ENCODE measurements around the gene DPH5.

The DPH5 gene

DNA sequence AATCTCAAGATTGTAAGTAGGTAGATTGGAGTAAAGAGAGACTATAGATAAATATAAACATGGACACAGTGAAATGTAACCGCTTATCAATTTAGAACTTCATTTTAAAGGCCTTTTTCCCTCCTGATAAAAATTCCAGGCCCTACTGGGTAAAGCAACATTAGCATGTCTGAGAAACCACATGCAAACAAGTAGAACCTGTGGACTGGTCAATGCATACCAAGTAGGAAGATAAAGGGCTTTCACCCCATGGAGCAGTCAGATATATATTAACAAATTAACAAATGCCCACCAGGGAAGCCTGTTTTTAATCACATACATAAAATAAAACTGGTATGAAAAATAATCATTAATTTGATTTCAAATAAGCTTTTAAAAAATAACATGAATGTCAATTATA is 8.1 kb downstream of the DPH5 start:
- Histone ChIP-seq H3K23ac (ENCODE audit: low read length) (no peak overlapping the region), H4K8ac (ENCODE audit: low read depth, low read length) (no peak overlapping the region), H3K27ac (ENCODE audit: low read depth, low read length) (no peak overlapping the region), H2BK12ac (ENCODE audit: low read length) (no peak overlapping the region), H3K4me3 (ENCODE audit: low read depth, low read length) (no peak overlapping the region), H4K91ac (ENCODE audit: low read depth, low read length) (no peak overlapping the region), H3K4me2 (ENCODE audit: low read length) (no peak overlapping the region), H3K9me3 (ENCODE audit: insufficient read depth, low read depth, low read length) (no peaks in the 10 kb centered on the region), H3K36me3 (ENCODE audit: control insufficient read depth in 1 of 2, insufficient read depth in 2 of 2, low read length in 2 of 2) (no peaks in the 10 kb centered on the region), H2BK5ac (ENCODE audit: low read depth, low read length, poor library complexity) (no peak overlapping the region), H3K79me2 (ENCODE audit: control insufficient read depth, insufficient read depth, low read length, poor library complexity) (no peaks in the 10 kb centered on the region), H3K14ac (ENCODE audit: low read length) (no peak overlapping the region), H3K4ac (ENCODE audit: low read depth, low read length) (no peak overlapping the region), H3K9ac (ENCODE audit: low read length) (no peak overlapping the region), H2AK5ac (ENCODE audit: low read length) (no peak overlapping the region), H2AFZ (ENCODE audit: insufficient read depth, low read length, poor library complexity) (no peak overlapping the region), H2BK120ac (ENCODE audit: insufficient read depth, low read length, poor library complexity) (no peak overlapping the region), H3K79me1 (ENCODE audit: low read length) (no peaks in the 10 kb centered on the region), H3K27me3 (ENCODE audit: insufficient read depth, low read length) (no peaks in the 10 kb centered on the region), H3K4me1 (ENCODE audit: control insufficient read depth in 1 of 2, insufficient read depth in 2 of 2, low read length in 2 of 2) (no peaks in the 10 kb centered on the region), H3K18ac (ENCODE audit: low read length) (no peak overlapping the region), H4K12ac (ENCODE audit: low read depth, low read length) (no peak overlapping the region)
- no CpG with 5 or more reads among the region's 1 CpG for WGBS (ENCODE audit: extremely low coverage, insufficient coverage, insufficient read length)
- peak in 1 of 2 donors; percentile 27 for DNase-seq

GRCh38 chr1:101013776-101014175 is 11.8 kb downstream of the DPH5 start:
- Histone ChIP-seq H3K4me1 (ENCODE audit: control insufficient read depth in 1 of 2, insufficient read depth in 2 of 2, low read length in 2 of 2) (no peaks in the 10 kb centered on the region), H2AK5ac (ENCODE audit: low read length) (no peak overlapping the region), H2BK120ac (ENCODE audit: insufficient read depth, low read length, poor library complexity) (no peak overlapping the region), H3K79me2 (ENCODE audit: control insufficient read depth, insufficient read depth, low read length, poor library complexity) (no peaks in the 10 kb centered on the region), H3K23ac (ENCODE audit: low read length) (no peak overlapping the region), H3K79me1 (ENCODE audit: low read length) (no peaks in the 10 kb centered on the region), H3K14ac (ENCODE audit: low read length) (no peak overlapping the region), H4K8ac (ENCODE audit: low read depth, low read length) (no peak overlapping the region), H4K12ac (ENCODE audit: low read depth, low read length) (no peak overlapping the region), H3K4me3 (ENCODE audit: low read depth, low read length) (no peak overlapping the region), H4K91ac (ENCODE audit: low read depth, low read length) (no peak overlapping the region), H3K4me2 (ENCODE audit: low read length) (no peak overlapping the region), H3K18ac (ENCODE audit: low read length) (no peak overlapping the region), H3K9me3 (ENCODE audit: insufficient read depth, low read depth, low read length) (no peaks in the 10 kb centered on the region), H3K36me3 (ENCODE audit: control insufficient read depth in 1 of 2, insufficient read depth in 2 of 2, low read length in 2 of 2) (peaks cover 0 to 1% of the 10 kb centered on the region in 2 experiments), H3K4ac (ENCODE audit: low read depth, low read length) (no peak overlapping the region), H2BK12ac (ENCODE audit: low read length) (no peak overlapping the region), H2BK5ac (ENCODE audit: low read depth, low read length, poor library complexity) (no peak overlapping the region), H2AFZ (ENCODE audit: insufficient read depth, low read length, poor library complexity) (no peak overlapping the region), H3K9ac (ENCODE audit: low read length) (no peak overlapping the region), H3K27me3 (ENCODE audit: insufficient read depth, low read length) (no peaks in the 10 kb centered on the region), H3K27ac (ENCODE audit: low read depth, low read length) (no peak overlapping the region)
- WGBS (ENCODE audit: extremely low coverage, insufficient coverage, insufficient read length) = no CpG with 5 or more reads among the region's 1 CpG
- no peak for DNase-seq

DNA sequence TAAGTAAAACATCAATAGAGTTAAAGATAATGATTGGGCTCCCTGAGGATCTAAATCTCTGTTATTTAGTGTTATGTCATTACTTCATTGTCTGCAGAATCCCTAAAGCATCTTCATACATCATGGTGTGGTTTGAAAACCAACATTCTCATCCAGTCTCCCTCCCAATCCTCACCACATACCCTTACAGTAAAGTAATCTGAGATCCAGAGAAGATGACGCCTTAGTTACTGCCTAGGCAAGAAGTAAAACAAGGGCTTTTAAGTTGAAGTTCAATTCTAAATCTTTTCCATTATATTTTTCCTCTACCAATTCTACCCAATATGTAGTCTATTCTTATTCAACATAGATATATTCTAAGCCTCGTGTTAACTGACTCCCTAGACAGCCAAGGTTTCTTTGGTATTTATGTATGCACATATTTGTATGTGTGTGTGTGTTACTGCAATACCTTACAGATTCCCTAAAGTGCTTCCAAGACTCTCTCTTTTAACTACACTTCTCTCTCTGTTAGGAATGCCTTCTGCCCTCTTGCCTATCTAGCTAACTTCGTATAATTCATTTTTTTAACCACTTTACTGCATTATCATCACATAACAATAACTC is 17.3 kb downstream of the DPH5 start:
- H2AFZ ChIP-seq (ENCODE audit: insufficient read depth, low read length, poor library complexity) = no peak overlapping the region
- H3K79me2 ChIP-seq (ENCODE audit: control insufficient read depth, insufficient read depth, low read length, poor library complexity) = no peaks in the 10 kb centered on the region
- no peak overlapping the region for H3K27ac ChIP-seq (ENCODE audit: low read depth, low read length)
- no peak overlapping the region for H3K23ac ChIP-seq (ENCODE audit: low read length)
- 100% methylated on average over 1 of the region's 3 CpGs for WGBS (ENCODE audit: extremely low coverage, insufficient coverage, insufficient read length)
- no peak overlapping the region for H4K91ac ChIP-seq (ENCODE audit: low read depth, low read length)
- H2AK5ac ChIP-seq (ENCODE audit: low read length) = no peak overlapping the region
- no peak overlapping the region for H3K18ac ChIP-seq (ENCODE audit: low read length)
- no peak overlapping the region for H2BK12ac ChIP-seq (ENCODE audit: low read length)
- H3K9ac ChIP-seq (ENCODE audit: low read length) = no peak overlapping the region
- H3K4me3 ChIP-seq (ENCODE audit: low read depth, low read length) = no peak overlapping the region
- no peak overlapping the region for H3K14ac ChIP-seq (ENCODE audit: low read length)
- no peak overlapping the region for H4K8ac ChIP-seq (ENCODE audit: low read depth, low read length)
- no peak overlapping the region for H4K12ac ChIP-seq (ENCODE audit: low read depth, low read length)
- H3K9me3 ChIP-seq (ENCODE audit: insufficient read depth, low read depth, low read length) = no peaks in the 10 kb centered on the region
- H3K4ac ChIP-seq (ENCODE audit: low read depth, low read length) = no peak overlapping the region
- no peak overlapping the region for H3K4me2 ChIP-seq (ENCODE audit: low read length)
- DNase-seq = no peak
- H3K27me3 ChIP-seq (ENCODE audit: insufficient read depth, low read length) = no peaks in the 10 kb centered on the region
- H3K4me1 ChIP-seq (ENCODE audit: control insufficient read depth in 1 of 2, insufficient read depth in 2 of 2, low read length in 2 of 2) = peaks cover 0 to under 1% of the 10 kb centered on the region in 2 experiments
- no peaks in the 10 kb centered on the region for H3K79me1 ChIP-seq (ENCODE audit: low read length)
- peaks cover 0 to 1% of the 10 kb centered on the region in 2 experiments for H3K36me3 ChIP-seq (ENCODE audit: control insufficient read depth in 1 of 2, insufficient read depth in 2 of 2, low read length in 2 of 2)
- H2BK5ac ChIP-seq (ENCODE audit: low read depth, low read length, poor library complexity) = no peak overlapping the region
- H2BK120ac ChIP-seq (ENCODE audit: insufficient read depth, low read length, poor library complexity) = no peak overlapping the region

GRCh38 chr1:101006553-101006952 is 19.0 kb downstream of the DPH5 start:
- no peak overlapping the region for H4K91ac ChIP-seq (ENCODE audit: low read depth, low read length)
- no peak overlapping the region for H3K9ac ChIP-seq (ENCODE audit: low read length)
- H2AK5ac ChIP-seq (ENCODE audit: low read length) = no peak overlapping the region
- H2BK12ac ChIP-seq (ENCODE audit: low read length) = no peak overlapping the region
- peaks cover 0 to 8% of the 10 kb centered on the region in 2 experiments for H3K4me1 ChIP-seq (ENCODE audit: control insufficient read depth in 1 of 2, insufficient read depth in 2 of 2, low read length in 2 of 2)
- no peak overlapping the region for H2BK5ac ChIP-seq (ENCODE audit: low read depth, low read length, poor library complexity)
- no peak overlapping the region for H2AFZ ChIP-seq (ENCODE audit: insufficient read depth, low read length, poor library complexity)
- H2BK120ac ChIP-seq (ENCODE audit: insufficient read depth, low read length, poor library complexity) = no peak overlapping the region
- no peak for DNase-seq
- no peak overlapping the region for H4K12ac ChIP-seq (ENCODE audit: low read depth, low read length)
- no peak overlapping the region for H3K4me3 ChIP-seq (ENCODE audit: low read depth, low read length)
- H3K79me1 ChIP-seq (ENCODE audit: low read length) = no peaks in the 10 kb centered on the region
- H3K9me3 ChIP-seq (ENCODE audit: insufficient read depth, low read depth, low read length) = no peaks in the 10 kb centered on the region
- H3K4me2 ChIP-seq (ENCODE audit: low read length) = no peak overlapping the region
- no CpG with 5 or more reads among the region's 2 CpGs for WGBS (ENCODE audit: extremely low coverage, insufficient coverage, insufficient read length)
- H3K14ac ChIP-seq (ENCODE audit: low read length) = no peak overlapping the region
- H3K23ac ChIP-seq (ENCODE audit: low read length) = no peak overlapping the region
- H3K18ac ChIP-seq (ENCODE audit: low read length) = no peak overlapping the region
- H3K36me3 ChIP-seq (ENCODE audit: control insufficient read depth in 1 of 2, insufficient read depth in 2 of 2, low read length in 2 of 2) = no peaks in the 10 kb centered on the region
- no peak overlapping the region for H4K8ac ChIP-seq (ENCODE audit: low read depth, low read length)
- no peaks in the 10 kb centered on the region for H3K27me3 ChIP-seq (ENCODE audit: insufficient read depth, low read length)
- no peak overlapping the region for H3K4ac ChIP-seq (ENCODE audit: low read depth, low read length)
- no peak overlapping the region for H3K27ac ChIP-seq (ENCODE audit: low read depth, low read length)
- no peaks in the 10 kb centered on the region for H3K79me2 ChIP-seq (ENCODE audit: control insufficient read depth, insufficient read depth, low read length, poor library complexity)
